Measurements from ENCODE around the gene MYBL2.

MYBL2 gene

DNA sequence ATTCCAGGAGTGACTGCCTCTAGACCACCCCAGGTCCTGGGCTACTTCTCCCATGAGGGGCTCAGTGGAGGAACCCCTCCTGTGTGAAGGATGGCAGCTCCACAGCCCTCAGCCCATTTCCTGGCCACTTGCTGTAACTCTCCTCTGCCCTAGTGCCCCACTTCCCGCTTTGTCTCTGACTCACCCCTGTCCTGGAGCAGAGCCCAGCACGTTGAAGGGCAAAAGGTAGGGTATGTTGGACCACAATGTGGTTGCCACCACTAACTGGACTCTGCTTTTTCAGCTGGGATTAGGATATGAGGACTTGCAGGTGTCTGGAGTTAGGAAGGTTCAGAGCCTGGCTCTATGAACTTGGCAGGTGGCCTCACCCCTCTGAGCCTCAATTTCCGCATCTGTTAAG is 2.4 kb downstream of the MYBL2 start:
- no peak overlapping the region for H3K4me3 ChIP-seq (replicated peaks; ENCODE audit: low read depth, low read length)
- no peak for DNase-seq (ENCODE audit: extremely low read depth, low read depth)
- TF ChIP-seq, protein P1, sequence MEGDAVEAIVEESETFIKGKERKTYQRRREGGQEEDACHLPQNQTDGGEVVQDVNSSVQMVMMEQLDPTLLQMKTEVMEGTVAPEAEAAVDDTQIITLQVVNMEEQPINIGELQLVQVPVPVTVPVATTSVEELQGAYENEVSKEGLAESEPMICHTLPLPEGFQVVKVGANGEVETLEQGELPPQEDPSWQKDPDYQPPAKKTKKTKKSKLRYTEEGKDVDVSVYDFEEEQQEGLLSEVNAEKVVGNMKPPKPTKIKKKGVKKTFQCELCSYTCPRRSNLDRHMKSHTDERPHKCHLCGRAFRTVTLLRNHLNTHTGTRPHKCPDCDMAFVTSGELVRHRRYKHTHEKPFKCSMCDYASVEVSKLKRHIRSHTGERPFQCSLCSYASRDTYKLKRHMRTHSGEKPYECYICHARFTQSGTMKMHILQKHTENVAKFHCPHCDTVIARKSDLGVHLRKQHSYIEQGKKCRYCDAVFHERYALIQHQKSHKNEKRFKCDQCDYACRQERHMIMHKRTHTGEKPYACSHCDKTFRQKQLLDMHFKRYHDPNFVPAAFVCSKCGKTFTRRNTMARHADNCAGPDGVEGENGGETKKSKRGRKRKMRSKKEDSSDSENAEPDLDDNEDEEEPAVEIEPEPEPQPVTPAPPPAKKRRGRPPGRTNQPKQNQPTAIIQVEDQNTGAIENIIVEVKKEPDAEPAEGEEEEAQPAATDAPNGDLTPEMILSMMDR (IDR thresholded peaks at IDR 0.05; ENCODE audit: low read depth, low read length, missing control alignments): no peak

DNA sequence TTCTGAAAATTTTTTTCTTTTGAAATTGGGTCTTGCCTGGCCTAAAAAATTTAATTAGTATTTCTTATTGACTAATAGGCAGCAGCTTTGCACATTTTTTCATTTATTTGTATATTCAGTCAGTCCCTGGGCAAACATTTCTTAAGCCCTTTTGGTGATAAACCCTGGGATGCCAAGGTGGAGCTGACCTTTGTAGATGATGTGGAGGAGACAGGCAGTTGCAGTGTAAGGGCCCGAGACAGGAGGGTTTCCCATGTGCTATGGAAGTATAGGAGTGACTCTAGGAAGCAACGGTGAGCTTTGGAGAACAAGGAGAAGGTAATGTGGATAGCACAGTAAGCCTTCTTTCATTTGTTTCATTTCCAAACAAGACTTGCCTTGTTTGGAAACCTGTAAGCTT is 3.5 kb downstream of the MYBL2 start:
- TF ChIP-seq, protein P1 (IDR thresholded peaks at IDR 0.05; ENCODE audit: low read depth, low read length, missing control alignments): no peak
- DNase-seq (ENCODE audit: extremely low read depth, low read depth): no peak
- H3K4me3 ChIP-seq (replicated peaks; ENCODE audit: low read depth, low read length): no peak overlapping the region

DNA sequence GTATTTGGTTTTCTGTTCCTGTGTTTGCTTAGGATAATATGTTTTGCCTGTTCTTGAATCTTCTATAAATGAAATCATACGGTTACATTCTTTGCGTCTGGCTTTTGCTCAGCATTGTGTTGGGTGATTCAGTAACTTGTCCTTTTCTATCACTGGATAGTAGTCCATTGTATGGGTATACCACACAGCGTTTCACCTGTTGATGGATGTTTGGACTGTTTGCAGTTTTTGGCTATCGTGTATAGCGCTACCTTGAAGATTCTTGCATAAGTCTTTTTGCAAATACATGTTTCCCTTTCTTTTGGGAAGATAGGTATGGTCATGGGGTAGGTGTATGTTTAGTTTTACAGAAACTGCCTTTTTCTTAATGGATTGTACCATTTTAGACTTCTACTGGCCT is 9.5 kb downstream of the MYBL2 start:
- no peak for DNase-seq (ENCODE audit: extremely low read depth, low read depth)
- H3K4me3 ChIP-seq (replicated peaks; ENCODE audit: low read depth, low read length): no peak overlapping the region
- TF ChIP-seq, protein P1 (IDR thresholded peaks at IDR 0.05; ENCODE audit: low read depth, low read length, missing control alignments): no peak

DNA sequence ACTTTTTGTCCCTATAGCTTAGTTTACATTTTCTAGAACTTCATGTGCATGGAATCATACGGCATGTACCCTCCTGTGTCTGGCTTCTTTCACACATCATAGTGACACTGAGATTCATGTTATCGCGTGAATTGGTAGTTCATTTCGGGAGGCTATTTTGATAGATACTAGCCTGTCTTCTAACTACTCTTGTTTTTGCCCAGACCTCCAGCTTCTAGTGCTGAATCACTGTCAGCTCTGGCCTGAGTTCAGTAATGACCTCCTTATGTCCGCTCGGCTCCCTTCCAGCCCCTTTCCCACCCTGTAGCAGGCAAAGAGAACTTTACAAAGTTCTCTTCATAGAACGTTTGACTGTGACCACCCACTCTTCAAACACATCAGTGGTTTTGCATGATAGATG is 14.1 kb downstream of the MYBL2 start:
- DNase-seq (ENCODE audit: extremely low read depth, low read depth): no peak
- TF ChIP-seq, protein P1 (IDR thresholded peaks at IDR 0.05; ENCODE audit: low read depth, low read length, missing control alignments): no peak
- H3K4me3 ChIP-seq (replicated peaks; ENCODE audit: low read depth, low read length): no peak overlapping the region

DNA sequence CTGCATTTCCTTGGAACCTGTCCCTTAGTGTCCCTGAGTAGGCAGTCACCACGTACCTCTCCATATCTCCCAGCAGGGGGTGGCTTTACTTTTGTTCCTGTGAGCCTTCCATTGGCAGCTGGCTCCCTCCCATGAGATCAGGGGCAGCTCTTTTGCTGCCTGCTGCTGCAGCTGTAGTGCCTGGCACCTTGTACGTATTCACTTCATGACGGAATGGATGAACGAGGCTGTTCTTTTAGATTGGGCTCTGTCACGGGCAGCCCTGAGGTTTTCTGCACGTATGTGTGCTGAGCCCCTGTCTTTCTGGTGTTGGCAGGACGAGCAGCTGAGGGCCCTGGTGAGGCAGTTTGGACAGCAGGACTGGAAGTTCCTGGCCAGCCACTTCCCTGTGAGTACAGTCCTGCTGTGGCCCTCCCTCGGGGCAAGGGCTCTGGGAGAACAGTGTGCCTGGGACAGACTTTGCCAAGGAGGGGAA is 14.6 kb downstream of the MYBL2 start:
- no peak for DNase-seq (ENCODE audit: extremely low read depth, low read depth)
- H3K4me3 ChIP-seq (replicated peaks; ENCODE audit: low read depth, low read length): no peak overlapping the region
- TF ChIP-seq, protein P1 (IDR thresholded peaks at IDR 0.05; ENCODE audit: low read depth, low read length, missing control alignments): peak; percentile 17

DNA sequence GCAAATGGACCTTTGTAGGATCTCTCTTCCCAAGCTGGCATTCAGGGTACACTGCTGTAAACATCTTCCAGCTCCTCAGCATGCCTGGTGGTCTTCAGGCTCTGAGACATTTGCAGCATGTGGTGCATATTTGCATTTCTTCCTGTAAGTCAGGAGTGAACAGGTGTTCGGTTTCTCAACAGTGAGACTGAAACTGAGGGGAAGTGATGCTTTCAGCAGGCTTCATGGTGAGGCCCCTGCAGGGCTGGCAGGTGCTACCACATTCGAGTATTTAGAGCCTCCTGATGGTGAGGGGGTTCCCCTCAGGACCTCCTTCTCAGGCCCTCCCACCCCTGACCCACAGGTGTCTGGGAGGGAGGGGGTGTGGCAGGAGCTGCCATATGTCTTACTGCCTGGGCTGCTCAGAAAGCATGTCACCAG is 15.1 kb downstream of the MYBL2 start:
- no peak overlapping the region for H3K4me3 ChIP-seq (replicated peaks; ENCODE audit: low read depth, low read length)
- no peak for DNase-seq (ENCODE audit: extremely low read depth, low read depth)
- TF ChIP-seq, protein P1 (IDR thresholded peaks at IDR 0.05; ENCODE audit: low read depth, low read length, missing control alignments): no peak

DNA sequence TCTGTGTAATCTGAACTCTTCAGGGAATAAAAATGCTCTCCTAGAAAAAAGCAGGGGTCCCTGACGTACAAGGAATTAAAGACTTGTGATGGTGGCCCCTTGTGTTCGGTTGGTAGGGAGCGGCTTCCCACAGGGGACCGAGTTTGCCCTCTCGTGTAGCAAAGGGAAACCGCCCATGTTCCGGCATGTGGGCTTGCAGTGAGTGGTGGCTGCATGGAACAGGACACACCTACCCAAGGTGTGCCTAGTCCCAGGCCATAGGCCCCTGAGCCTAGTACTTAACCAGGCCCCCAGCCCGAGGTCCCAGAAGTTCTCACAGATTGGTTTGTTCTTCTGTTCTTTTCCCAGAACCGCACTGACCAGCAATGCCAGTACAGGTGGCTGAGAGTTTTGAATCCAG is 15.5 kb downstream of the MYBL2 start:
- TF ChIP-seq, protein P1 (IDR thresholded peaks at IDR 0.05; ENCODE audit: low read depth, low read length, missing control alignments): no peak
- H3K4me3 ChIP-seq (replicated peaks; ENCODE audit: low read depth, low read length): no peak overlapping the region
- no peak for DNase-seq (ENCODE audit: extremely low read depth, low read depth)
